ENCODE measurements around the gene ATMIN. TPM values are rescaled to one million over a fixed set of nuclear protein-coding genes. Genes with fewer than 3 reads are reported as not detected.

ATMIN gene
- total and polyA plus RNA-seq, 2 of the 13 experiments (the other 11 are each of a cell fraction or from before 2014, with no cell fraction given), result 34.6 to 60.4 TPM

- TF ChIP-seq ZUFSP (CRISPR knock-in tag; IDR thresholded peaks at IDR 0.05; ENCODE audit: borderline replicate concordance), result no peak
- 0 out of 2 replicates have a peak, but pooled peaks have one; percentile 52 for TF ChIP-seq RARG (CRISPR knock-in tag; IDR thresholded peaks at IDR 0.05; ENCODE audit: low read depth)
- TF ChIP-seq ZNF234 (CRISPR knock-in tag; conservative IDR thresholded peaks at IDR 0.05), result no peak
- TF ChIP-seq STAT6 (CRISPR knock-in tag; IDR thresholded peaks at IDR 0.05; ENCODE audit: borderline replicate concordance), result 0 out of 2 replicates have a peak, but pooled peaks have one; percentile 48
- no peak for TF ChIP-seq MAFF (IDR thresholded peaks at IDR 0.05; ENCODE audit: low read depth, low read length)
- TF ChIP-seq FOXA3 (CRISPR knock-in tag; IDR thresholded peaks at IDR 0.05), result no peak; the same call in none of the 2 replicates
- TF ChIP-seq ELF4 (CRISPR knock-in tag; IDR thresholded peaks at IDR 0.05; ENCODE audit: borderline replicate concordance), result peak; percentile 70; the same call in 1 of the 2 replicates
- TF ChIP-seq BRD4 (CRISPR knock-in tag; IDR thresholded peaks at IDR 0.05), result no peak
- TF ChIP-seq PRDM10 (CRISPR knock-in tag; IDR thresholded peaks at IDR 0.05; ENCODE audit: low read depth), result no peak
- TF ChIP-seq PRPF4 (IDR thresholded peaks at IDR 0.05; ENCODE audit: low read depth, low read length, poor library complexity, severe bottlenecking), result no peak
- TF ChIP-seq ZNF598 (CRISPR knock-in tag; IDR thresholded peaks at IDR 0.05; ENCODE audit: borderline replicate concordance), result no peak
- TF ChIP-seq RFX5 (IDR thresholded peaks at IDR 0.05; ENCODE audit: low read depth, low read length), result no peak
- TF ChIP-seq DRAP1 (CRISPR knock-in tag; IDR thresholded peaks at IDR 0.05), result peak; percentile 54
- peak; percentile 46 for TF ChIP-seq SAP130 (CRISPR knock-in tag; IDR thresholded peaks at IDR 0.05; ENCODE audit: low read depth)
- TF ChIP-seq ZBTB7A (CRISPR knock-in tag; IDR thresholded peaks at IDR 0.05), result no peak
- 0 out of 2 replicates have a peak, but pooled peaks have one; percentile 28 for TF ChIP-seq ZNF614 (CRISPR knock-in tag; IDR thresholded peaks at IDR 0.05; ENCODE audit: borderline replicate concordance)
- no peak for TF ChIP-seq ZFYVE20 (CRISPR knock-in tag; IDR thresholded peaks at IDR 0.05; ENCODE audit: borderline replicate concordance, low read depth)
Observed at GRCh38 chr16:80997139-80997798, 38.4 kb upstream of the ATMIN start (continued).
